HepG2 (cell line): Measurements from ENCODE around the gene GRK6. TPM values are rescaled to one million over a fixed set of nuclear protein-coding genes. Genes with fewer than 3 reads are reported as not detected.
A peak's percentile ranks its signal among the peaks of the same experiment; 100 is the strongest.

Source experiments
- ATRX ChIP-seq: sonication (generic); formaldehyde crosslinking; IDR thresholded peaks from 2 replicates; pipeline ENCODE4 v1.4.0; 2020; ENCODE audit warnings: missing genetic modification reagents, borderline replicate concordance
- CREB3 ChIP-seq: sonication (generic); formaldehyde crosslinking; IDR thresholded peaks from 2 replicates; pipeline ENCODE4 v1.5.0; 2020; ENCODE audit warnings: missing genetic modification reagents
- KDM1A ChIP-seq: IDR thresholded peaks from 2 replicates; pipeline ENCODE4 v1.6.1; 2016; ENCODE audit warnings: missing compliant biosample characterization
- KLF16 ChIP-seq, 2 experiments: sonication (generic) in 1 of 2; formaldehyde crosslinking in 1 of 2; IDR thresholded peaks; 2 replicates each; pipeline versions ENCODE4 v1.6.1 to v1.8.0; 2016 to 2023; ENCODE audit warnings: missing genetic modification reagents in 2 of 2, missing compliant biosample characterization in 1 of 2
- NR2F1 ChIP-seq, 2 experiments: fragments of 450-650 bp in 1 of 2; formaldehyde crosslinking in 1 of 2; IDR thresholded peaks; 2 replicates each; pipeline versions ENCODE4 v1.5.0 to v1.6.1; 2016 to 2020; ENCODE audit warnings: mild to moderate bottlenecking in 1 of 2, missing compliant biosample characterization in 1 of 2, missing genetic modification reagents in 1 of 2, moderate library complexity in 1 of 2
- RAD21 ChIP-seq: fragments of 450-650 bp; formaldehyde crosslinking; IDR thresholded peaks from 2 replicates; pipeline ENCODE4 v1.5.0; 2020; ENCODE audit warnings: mild to moderate bottlenecking
- REST ChIP-seq, 2 experiments: IDR thresholded peaks; 2 replicates each; pipeline ENCODE4 v1.6.1; 2011 to 2012; ENCODE audit warnings: low read length in 2 of 2, borderline replicate concordance in 1 of 2, low read depth in 1 of 2, mild to moderate bottlenecking in 1 of 2, moderate library complexity in 1 of 2
- RORA ChIP-seq: sonication (generic); formaldehyde crosslinking; IDR thresholded peaks from 2 replicates; pipeline ENCODE4 v1.5.0; 2020; ENCODE audit warnings: mild to moderate bottlenecking, missing genetic modification reagents, moderate library complexity
- SNRNP70 ChIP-seq: fragments of 200-400 bp; formaldehyde crosslinking; IDR thresholded peaks from 2 replicates; pipeline ENCODE4 v1.6.1; 2017; ENCODE audit warnings: mild to moderate bottlenecking, low read depth, low read length, moderate library complexity
- TBP ChIP-seq: sonication (generic); formaldehyde crosslinking; IDR thresholded peaks from 2 replicates; pipeline ENCODE4 v1.5.0; 2020; ENCODE audit warnings: missing genetic modification reagents
- TCF7 ChIP-seq: sonication (generic); IDR thresholded peaks from 2 replicates; pipeline ENCODE4 v1.6.1; 2016; ENCODE audit warnings: antibody characterized with exemption, low read depth
- ZBTB39 ChIP-seq: sonication (generic); formaldehyde crosslinking; IDR thresholded peaks from 2 replicates; pipeline ENCODE4 v1.5.0; 2020; ENCODE audit warnings: missing genetic modification reagents
- ZFP90 ChIP-seq: sonication (generic); formaldehyde crosslinking; IDR thresholded peaks from 2 replicates; pipeline ENCODE4 v1.8.0; 2022; ENCODE audit warnings: missing genetic modification reagents, mild to moderate bottlenecking, inconsistent platforms, borderline replicate concordance
- ZNF274 ChIP-seq: sonication (generic); formaldehyde crosslinking; IDR thresholded peaks from 2 replicates; pipeline ENCODE4 v1.5.1; 2020; ENCODE audit warnings: mild to moderate bottlenecking, missing genetic modification reagents
- ZNF543 ChIP-seq: sonication (generic); formaldehyde crosslinking; IDR thresholded peaks from 2 replicates; pipeline ENCODE4 v1.4.0; 2020; ENCODE audit warnings: mild to moderate bottlenecking, missing genetic modification reagents
- ZNF552 ChIP-seq: sonication (generic); formaldehyde crosslinking; IDR thresholded peaks from 2 replicates; pipeline ENCODE4 v1.9.0; 2022; ENCODE audit warnings: missing genetic modification reagents, mild to moderate bottlenecking, borderline replicate concordance
- ZNF614 ChIP-seq: IDR thresholded peaks from 2 replicates; pipeline ENCODE4 v1.6.1; 2018; ENCODE audit warnings: missing biosample characterization, missing genetic modification reagents, inconsistent platforms, borderline replicate concordance
- ZNF639 ChIP-seq: conservative IDR thresholded peaks from 2 replicates; pipeline ENCODE4 v1.6.1; 2018; ENCODE audit warnings: missing genetic modification reagents
- ZNF75D ChIP-seq: sonication (generic); formaldehyde crosslinking; IDR thresholded peaks from 2 replicates; pipeline ENCODE4 v1.8.1; 2023; ENCODE audit warnings: missing genetic modification reagents, mild to moderate bottlenecking, borderline replicate concordance
- ZNF761 ChIP-seq: sonication (generic); formaldehyde crosslinking; conservative IDR thresholded peaks from 2 replicates; pipeline ENCODE4 v1.4.0; 2020; ENCODE audit warnings: mild to moderate bottlenecking, missing genetic modification reagents
- ZNF790 ChIP-seq: sonication (generic); formaldehyde crosslinking; IDR thresholded peaks from 2 replicates; pipeline ENCODE4 v1.8.0; 2022; ENCODE audit warnings: missing genetic modification reagents, mild to moderate bottlenecking, borderline replicate concordance
- ZZZ3 ChIP-seq: sonication (generic); formaldehyde crosslinking; IDR thresholded peaks from 2 replicates; pipeline ENCODE4 v1.4.0; 2020; ENCODE audit warnings: missing genetic modification reagents, mild to moderate bottlenecking, borderline replicate concordance
- polyA plus RNA-seq, 8 experiments: library from polyadenylated mRNA; depleted of rRNA in 3 of 8; stranded (reverse) in 7 of 8; unstranded in 1 of 8; fragments of >200 nt; fragmentation: Illumina TruSeq in 4 of 8; extraction: Trizol in 4 of 8; gene quantifications; 2 replicates each; pipeline versions ENCODE4 v1.2.1 to v1.2.3, GENCODE V29; 2011 to 2016; ENCODE audit warnings: low read depth in 4 of 8, missing spikeins in 1 of 8, mixed read lengths in 1 of 8; ENCODE audit not compliant: insufficient read depth in 1 of 8
- total RNA-seq, 5 experiments: library from RNA; depleted of rRNA; stranded (reverse); fragments of >200 nt; fragmentation: Illumina TruSeq; extraction: Trizol; gene quantifications; 2 replicates each; pipeline ENCODE4 v1.2.3, GENCODE V29; 2016; ENCODE audit warnings: low read depth in 1 of 5

The GRK6 gene
- total and polyA plus RNA-seq, 2 of the 13 experiments (the other 11 are each of a cell fraction or from before 2014, with no cell fraction given), result 13.2 to 19.9 TPM

GRCh38 chr5:177434942-177435738 is 8.7 kb downstream of the GRK6 start (continued):
- no peak for TF ChIP-seq REST (IDR thresholded peaks at IDR 0.05; ENCODE audit: borderline replicate concordance in 1 of 2, low read depth in 1 of 2, low read length in 2 of 2)
- no peak for TF ChIP-seq ZNF639
- no peak for TF ChIP-seq ZNF614
- no peak for TF ChIP-seq TCF7
- TF ChIP-seq TBP (CRISPR knock-in tag), result no peak
- no peak for TF ChIP-seq ZNF274 (CRISPR knock-in tag)
- 0 out of 4 replicates have a peak, but pooled peaks of 1 of the 2 experiments have one; percentile 25 for TF ChIP-seq KLF16 (CRISPR knock-in tag; IDR thresholded peaks at IDR 0.05)
- no peak for TF ChIP-seq ZNF543 (CRISPR knock-in tag)
- TF ChIP-seq ATRX (CRISPR knock-in tag), result no peak
- TF ChIP-seq ZNF761, result no peak
- TF ChIP-seq ZNF790, result no peak
- no peak for TF ChIP-seq ZNF552
- TF ChIP-seq ZZZ3 (CRISPR knock-in tag), result no peak; the same call in 1 of the 2 replicates
- TF ChIP-seq RAD21, result 0 out of 2 replicates have a peak, but pooled peaks have one; percentile 7
- TF ChIP-seq NR2F1 (CRISPR knock-in tag; IDR thresholded peaks at IDR 0.05), result no peak
- no peak for TF ChIP-seq RORA
- TF ChIP-seq KDM1A (CRISPR knock-in tag), result no peak
- TF ChIP-seq ZNF75D, result no peak
- no peak for TF ChIP-seq SNRNP70
- no peak for TF ChIP-seq CREB3 (CRISPR knock-in tag)
- no peak for TF ChIP-seq ZFP90
- TF ChIP-seq ZBTB39 (CRISPR knock-in tag), result no peak
